Upper lobe of right lung (tissue), 1 donor: ENCODE data around the gene ERCC5. TPM values are rescaled to one million over a fixed set of nuclear protein-coding genes. Genes with fewer than 3 reads are reported as not detected.

Experiments used
- ATAC-seq: fragments of 200-7000 bp; cut with Tn5 transposase; one replicate; pipeline ENCODE4 v1.9.1; 2020; ENCODE audit warnings: mild to moderate bottlenecking, moderate library complexity
- DNase-seq: peaks from one replicate; pipeline ENCODE4 v3.0.0-alpha.2; 2020
- H3K27ac ChIP-seq: fragments of 200-600 bp; one replicate; pipeline ENCODE4 v1.8.0; 2022
- H3K27me3 ChIP-seq: fragments of 200-600 bp; one replicate; pipeline ENCODE4 v1.8.0; 2022; ENCODE audit warnings: mild to moderate bottlenecking
- H3K36me3 ChIP-seq: fragments of 200-600 bp; one replicate; pipeline ENCODE4 v1.8.0; 2022
- H3K4me1 ChIP-seq: fragments of 200-600 bp; one replicate; pipeline ENCODE4 v1.8.0; 2022
- H3K4me3 ChIP-seq: fragments of 200-600 bp; one replicate; pipeline ENCODE4 v1.8.0; 2022; ENCODE audit warnings: mild to moderate bottlenecking
- H3K9me3 ChIP-seq: fragments of 200-600 bp; one replicate; pipeline ENCODE4 v1.8.0; 2022
- intact Hi-C: fragments of 100-400 bp; cut with DNase I; formaldehyde crosslinking; loops from one replicate; pipeline ENCODE4 v1.11.0; 2022
- total RNA-seq: library from RNA; stranded (reverse); fragmentation: NEBNext Ultra II Directional; extraction: Animal tissue kit (Norgen Biotek cat#: 25700); gene quantifications from one replicate; pipeline ENCODE4 v1.2.1, GENCODE V29; 2021
- TF ChIP-seq, protein P1 (sequence below): fragments of 200-600 bp; IDR thresholded peaks from one replicate; pipeline ENCODE4 v1.8.0; 2022; ENCODE audit warnings: antibody characterized with exemption
- donor health status: DM: no; HTN: yes; CAD: no; lungs with severe emphysema.

ERCC5 gene
- total RNA-seq, 1 donor from 2014 or later, result 50.7 TPM

- H3K9me3 ChIP-seq, result no peaks in the 10 kb centered on the region
- H3K36me3 ChIP-seq, result peaks cover 46% of the 10 kb centered on the region
- no peak for ATAC-seq
- intact Hi-C loops, result no loop called here
- no peaks in the 10 kb centered on the region for H3K4me1 ChIP-seq
- TF ChIP-seq, protein P1, sequence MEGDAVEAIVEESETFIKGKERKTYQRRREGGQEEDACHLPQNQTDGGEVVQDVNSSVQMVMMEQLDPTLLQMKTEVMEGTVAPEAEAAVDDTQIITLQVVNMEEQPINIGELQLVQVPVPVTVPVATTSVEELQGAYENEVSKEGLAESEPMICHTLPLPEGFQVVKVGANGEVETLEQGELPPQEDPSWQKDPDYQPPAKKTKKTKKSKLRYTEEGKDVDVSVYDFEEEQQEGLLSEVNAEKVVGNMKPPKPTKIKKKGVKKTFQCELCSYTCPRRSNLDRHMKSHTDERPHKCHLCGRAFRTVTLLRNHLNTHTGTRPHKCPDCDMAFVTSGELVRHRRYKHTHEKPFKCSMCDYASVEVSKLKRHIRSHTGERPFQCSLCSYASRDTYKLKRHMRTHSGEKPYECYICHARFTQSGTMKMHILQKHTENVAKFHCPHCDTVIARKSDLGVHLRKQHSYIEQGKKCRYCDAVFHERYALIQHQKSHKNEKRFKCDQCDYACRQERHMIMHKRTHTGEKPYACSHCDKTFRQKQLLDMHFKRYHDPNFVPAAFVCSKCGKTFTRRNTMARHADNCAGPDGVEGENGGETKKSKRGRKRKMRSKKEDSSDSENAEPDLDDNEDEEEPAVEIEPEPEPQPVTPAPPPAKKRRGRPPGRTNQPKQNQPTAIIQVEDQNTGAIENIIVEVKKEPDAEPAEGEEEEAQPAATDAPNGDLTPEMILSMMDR, result no peak
- H3K27me3 ChIP-seq, result no peaks in the 10 kb centered on the region
- no peak for DNase-seq
- H3K27ac ChIP-seq, result no peak overlapping the region
- no peak overlapping the region for H3K4me3 ChIP-seq
Measured at GRCh38 chr13:102839462-102839861, 6.4 kb upstream of the ERCC5 start.

DNA sequence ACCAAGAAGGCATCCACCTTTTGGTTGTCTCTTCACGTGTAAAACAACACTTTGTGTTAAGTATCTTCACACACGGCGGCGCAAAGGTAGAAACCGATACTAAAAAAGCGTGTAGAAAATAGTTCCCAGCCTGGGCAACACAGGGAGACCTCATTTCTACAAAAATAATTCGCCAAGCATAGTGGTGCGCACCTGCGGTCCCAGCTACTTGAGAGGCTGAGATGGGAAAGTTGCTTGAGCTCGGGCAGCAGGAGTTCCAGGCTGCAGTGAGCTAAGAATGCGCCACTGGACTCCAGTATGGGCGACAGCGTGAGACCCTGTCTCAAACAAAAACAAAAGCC is 573 bp upstream of the ERCC5 start:
- intact Hi-C loops, result no loop called here
- peak overlapping the region; percentile 92 for H3K4me3 ChIP-seq
- peaks cover 13% of the 10 kb centered on the region for H3K4me1 ChIP-seq
- H3K27ac ChIP-seq, result peak overlapping the region; percentile 98
- H3K27me3 ChIP-seq, result no peaks in the 10 kb centered on the region
- no peaks in the 10 kb centered on the region for H3K36me3 ChIP-seq
- TF ChIP-seq, protein P1, result no peak
- ATAC-seq, result peak; percentile 23
- DNase-seq, result no peak
- no peaks in the 10 kb centered on the region for H3K9me3 ChIP-seq

GRCh38 chr13:102846261-102847015 is 606 bp downstream of the ERCC5 start:
- peak overlapping the region; percentile 98 for H3K27ac ChIP-seq
- ATAC-seq, result peak; percentile 50
- intact Hi-C loops, result no loop called here

DNA sequence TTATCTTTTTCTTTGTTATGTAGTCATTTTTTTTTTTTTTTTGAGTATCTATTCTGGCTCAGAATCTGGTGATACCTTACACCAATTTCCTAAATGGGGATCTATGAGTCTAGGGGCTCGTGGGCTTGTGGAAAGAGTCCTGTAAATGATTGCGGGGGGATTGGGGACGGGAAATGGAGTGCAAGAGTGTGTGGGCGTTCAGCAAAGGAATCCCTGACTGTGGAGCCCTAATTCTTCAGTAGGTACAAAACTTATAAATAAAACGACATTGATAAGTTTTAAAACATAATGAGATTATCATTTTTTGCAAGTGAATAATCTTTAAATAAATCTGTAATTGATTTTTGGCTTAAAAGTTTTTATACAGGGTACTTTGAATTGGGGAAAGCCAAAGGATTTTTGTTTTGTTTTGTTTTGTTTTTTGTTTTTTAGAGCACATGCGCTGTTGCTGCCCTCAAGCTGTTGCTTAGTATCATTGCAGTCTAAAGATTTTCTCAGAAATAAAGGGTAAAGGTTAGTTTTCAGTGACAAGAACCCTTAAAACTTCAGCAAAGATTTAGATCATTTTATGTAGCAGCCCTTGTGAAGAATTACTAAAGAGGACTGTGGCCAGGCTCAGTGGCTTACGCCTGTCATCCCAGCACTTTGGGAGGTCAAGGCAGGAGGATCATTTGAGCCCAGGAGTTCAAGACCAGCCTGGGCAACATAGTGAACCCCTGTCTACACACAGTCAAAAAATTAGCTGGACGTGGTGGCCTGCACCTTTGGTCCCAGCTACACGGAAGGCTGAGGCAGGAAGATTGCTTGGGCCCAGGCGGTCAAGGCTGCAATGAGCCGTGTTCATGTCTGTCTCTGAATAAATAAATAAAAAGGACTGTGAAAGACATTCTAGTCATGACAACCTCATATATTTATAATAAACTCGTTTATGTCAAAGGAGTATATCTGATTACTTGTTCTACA is 1.7 kb downstream of the ERCC5 start:
- no peak for DNase-seq
- H3K4me3 ChIP-seq, result peak overlapping the region; percentile 92

More at GRCh38 chr13:102846261-102847015, 606 bp downstream of the ERCC5 start:
- TF ChIP-seq, protein P1, result no peak
- Histone ChIP-seq H3K27me3 (no peaks in the 10 kb centered on the region), H3K36me3 (no peaks in the 10 kb centered on the region), H3K4me1 (peaks cover 13% of the 10 kb centered on the region), H3K9me3 (no peaks in the 10 kb centered on the region), H3K4me3 (peak overlapping the region; percentile 92)
- DNase-seq, result peak; percentile 72

GRCh38 chr13:102848956-102849355 is 3.1 kb downstream of the ERCC5 start:
- intact Hi-C loops, result no loop called here
- H3K4me3 ChIP-seq, result no peak overlapping the region
- H3K27me3 ChIP-seq, result no peaks in the 10 kb centered on the region
- H3K9me3 ChIP-seq, result no peaks in the 10 kb centered on the region
- TF ChIP-seq, protein P1, result no peak
- DNase-seq, result no peak
- H3K27ac ChIP-seq, result no peak overlapping the region
- no peak for ATAC-seq
- peaks cover 23% of the 10 kb centered on the region for H3K36me3 ChIP-seq
- peaks cover 13% of the 10 kb centered on the region for H3K4me1 ChIP-seq

More for the DNA sequence above, 1.7 kb downstream of the ERCC5 start:
- no peaks in the 10 kb centered on the region for H3K27me3 ChIP-seq
- H3K4me1 ChIP-seq, result peaks cover 13% of the 10 kb centered on the region
- TF ChIP-seq, protein P1, result peak; percentile 69
- intact Hi-C loops, result no loop called here
- no peaks in the 10 kb centered on the region for H3K9me3 ChIP-seq
- peaks cover 9% of the 10 kb centered on the region for H3K36me3 ChIP-seq
- ATAC-seq, result no peak
- H3K27ac ChIP-seq, result peak overlapping the region; percentile 98
